CD4-positive, alpha-beta T cell (primary cell): ENCODE data around the gene RNF144A. TPM values are rescaled to one million over a fixed set of nuclear protein-coding genes. Genes with fewer than 3 reads are reported as not detected.

Experiments used
- ATAC-seq: fragments of 200-7000 bp; cut with Tn5 transposase; one replicate; pipeline ENCODE4 v1.10.0; 2022; ENCODE audit warnings: mild to moderate bottlenecking; ENCODE audit not compliant: poor library complexity
- CTCF ChIA-PET: fragments of 350-600 bp; sonication (Branson Sonifier 250); formaldehyde crosslinking; loops from one replicate; lab custom pipeline; 2021; ENCODE audit warnings: antibody characterized with exemption, inconsistent platforms; lab: Charles Lee
- POLR2A ChIA-PET: fragments of 350-600 bp; sonication (Branson Sonifier 250); formaldehyde crosslinking; loops from one replicate; lab custom pipeline; 2021; ENCODE audit warnings: antibody characterized with exemption, inconsistent platforms; lab: Charles Lee
- DNase-seq, 14 experiments: peaks; one replicate each; pipeline ENCODE4 v3.0.0-alpha.2; 2013 to 2020; ENCODE audit warnings: mixed read lengths in 2 of 14
- H3K27ac ChIP-seq, 2 donors: one replicate each; pipeline versions ENCODE4 v1.5.1 to v1.7.0; 2013; ENCODE audit warnings: low read length in 2 of 2, low read depth in 1 of 2, mild to moderate bottlenecking in 1 of 2
- H3K27me3 ChIP-seq, 2 experiments: 1 replicate in 1 of 2; 2 replicates in 1 of 2; pipeline versions ENCODE4 v1.6.1 to v1.7.0; 2013; ENCODE audit warnings: low read length in 2 of 2, control low read depth in 1 of 2, mild to moderate bottlenecking in 1 of 2, moderate library complexity in 1 of 2; ENCODE audit not compliant: insufficient read depth in 2 of 2, control insufficient read depth in 1 of 2
- H3K36me3 ChIP-seq: one replicate; pipeline ENCODE4 v1.6.1; 2013; ENCODE audit warnings: low read length, control low read depth; ENCODE audit not compliant: insufficient read depth
- H3K4me1 ChIP-seq: one replicate; pipeline ENCODE4 v1.6.1; 2013; ENCODE audit warnings: low read length, control low read depth; ENCODE audit not compliant: insufficient read depth
- H3K4me3 ChIP-seq: one replicate; pipeline ENCODE4 v1.5.1; 2013; ENCODE audit warnings: mild to moderate bottlenecking, low read length, moderate library complexity
- H3K9me3 ChIP-seq, 2 experiments: 1 replicate in 1 of 2; 2 replicates in 1 of 2; pipeline versions ENCODE4 v1.6.1 to v1.7.0; 2013; ENCODE audit warnings: low read length in 2 of 2, mild to moderate bottlenecking in 2 of 2, control low read depth in 1 of 2, moderate library complexity in 1 of 2; ENCODE audit not compliant: control insufficient read depth in 1 of 2, insufficient read depth in 1 of 2
- H3K27ac Mint-ChIP-seq: one replicate; pipeline ENCODE4 v1.8.0; 2020; ENCODE audit warnings: mixed read lengths
- H3K27me3 Mint-ChIP-seq: one replicate; pipeline ENCODE4 v1.8.0; 2021; ENCODE audit warnings: mixed read lengths
- H3K36me3 Mint-ChIP-seq: one replicate; pipeline ENCODE4 v1.8.0; 2021; ENCODE audit warnings: low read depth, mixed read lengths
- H3K4me1 Mint-ChIP-seq: one replicate; pipeline ENCODE4 v1.8.0; 2021; ENCODE audit warnings: low read depth, mixed read lengths
- H3K4me3 Mint-ChIP-seq: one replicate; pipeline ENCODE4 v1.8.0; 2020; ENCODE audit warnings: mild to moderate bottlenecking, mixed read lengths
- H3K9me3 Mint-ChIP-seq: one replicate; pipeline ENCODE4 v1.8.0; 2020; ENCODE audit warnings: mixed read lengths
- CTCF ChIP-seq: fragments of 200-600 bp; IDR thresholded peaks from one replicate; pipeline ENCODE4 v1.8.0; 2022; ENCODE audit warnings: antibody characterized with exemption, mild to moderate bottlenecking
- intact Hi-C, 2 experiments: fragments of 100-400 bp; cut with DNase I in 1 of 2; cut with micrococcal nuclease in 1 of 2; formaldehyde crosslinking; loops; one replicate each; pipeline versions ENCODE4 v1.15.1 to v1.9.0; 2023 to 2025; cut with DNase I, micrococcal nuclease
- total RNA-seq, 174 experiments: library from RNA in 2 of 174; stranded (reverse) in 2 of 174; gene quantifications; one replicate each; pipeline ENCODE4 v1.2.3 and lab custom pipeline; 2021 to 2026

The RNF144A gene
- total RNA-seq, 2 experiments from 2014 or later: 39.0 to 40.1 TPM

DNA sequence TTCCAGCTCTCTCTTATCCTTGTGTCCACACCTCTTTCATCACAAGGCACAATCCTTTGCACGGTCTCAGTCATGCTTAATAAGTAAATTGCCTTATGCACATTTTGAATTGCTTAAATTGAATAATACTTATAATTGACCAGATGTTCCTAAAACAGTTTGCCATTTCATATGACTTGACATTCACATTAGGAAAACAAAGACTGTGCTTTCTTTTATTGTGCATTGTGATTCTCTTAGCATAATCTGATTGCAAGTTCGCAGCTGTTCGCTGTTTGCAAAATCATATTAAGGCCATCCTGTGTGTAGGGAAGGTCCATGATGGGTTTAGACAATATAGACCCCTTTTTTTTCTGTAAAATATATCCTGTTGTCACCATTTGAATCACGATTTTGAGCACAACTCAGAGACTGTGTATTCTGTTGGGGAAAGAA is 75.6 kb downstream of the RNF144A start:
- ChIA-PET CTCF (no interaction called here), POLR2A (no interaction called here)
- Mint-ChIP-seq H3K27me3 (no peaks in the 10 kb centered on the region), H3K4me3 (no peak overlapping the region), H3K27ac (peak overlapping the region; percentile 25), H3K36me3 (peaks cover 84% of the 10 kb centered on the region), H3K9me3 (no peaks in the 10 kb centered on the region), H3K4me1 (peaks cover 29% of the 10 kb centered on the region)
- DNase-seq (no peak), ATAC-seq (no peak)
- intact Hi-C loops: no loop called here
- no peak for TF ChIP-seq CTCF
- Histone ChIP-seq H3K27ac (no peak overlapping the region), H3K4me1 (no peaks in the 10 kb centered on the region), H3K9me3 (no peaks in the 10 kb centered on the region), H3K27me3 (no peaks in the 10 kb centered on the region), H3K36me3 (peaks cover 21% of the 10 kb centered on the region), H3K4me3 (no peak overlapping the region)

DNA sequence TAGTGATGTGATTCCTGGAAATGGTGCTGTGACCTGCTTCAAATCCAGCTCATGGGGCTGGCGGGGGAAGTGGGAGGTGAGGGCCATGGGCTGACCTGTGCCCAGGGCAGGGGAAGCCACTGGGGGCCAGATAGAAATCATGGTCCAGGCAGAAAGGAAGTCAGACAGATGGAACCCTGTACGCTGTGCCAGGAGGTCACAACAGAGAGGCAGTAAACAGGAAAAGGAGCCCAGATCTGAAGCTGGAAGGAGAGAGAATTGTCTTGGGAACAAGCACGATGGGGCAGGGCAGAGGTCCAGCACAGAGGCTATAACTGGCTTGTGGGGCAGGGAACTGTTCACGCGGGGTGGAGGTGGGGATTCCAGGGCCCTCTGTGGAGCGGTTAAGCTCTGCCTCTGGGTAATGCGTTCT is 76.0 kb downstream of the RNF144A start:
- no peaks in the 10 kb centered on the region for H3K9me3 ChIP-seq
- Mint-ChIP-seq H3K36me3 (peaks cover 84% of the 10 kb centered on the region), H3K9me3 (no peaks in the 10 kb centered on the region), H3K27me3 (no peaks in the 10 kb centered on the region), H3K27ac (peak overlapping the region; percentile 25), H3K4me1 (peaks cover 30% of the 10 kb centered on the region), H3K4me3 (no peak overlapping the region)
- no peak overlapping the region for H3K4me3 ChIP-seq
- ATAC-seq (no peak), DNase-seq (no peak)
- H3K4me1 ChIP-seq: no peaks in the 10 kb centered on the region
- ChIA-PET POLR2A (no interaction called here), CTCF (no interaction called here)
- intact Hi-C loops: no loop called here
- H3K27ac ChIP-seq: no peak overlapping the region
- peaks cover 21% of the 10 kb centered on the region for H3K36me3 ChIP-seq
- no peak for TF ChIP-seq CTCF
- no peaks in the 10 kb centered on the region for H3K27me3 ChIP-seq

DNA sequence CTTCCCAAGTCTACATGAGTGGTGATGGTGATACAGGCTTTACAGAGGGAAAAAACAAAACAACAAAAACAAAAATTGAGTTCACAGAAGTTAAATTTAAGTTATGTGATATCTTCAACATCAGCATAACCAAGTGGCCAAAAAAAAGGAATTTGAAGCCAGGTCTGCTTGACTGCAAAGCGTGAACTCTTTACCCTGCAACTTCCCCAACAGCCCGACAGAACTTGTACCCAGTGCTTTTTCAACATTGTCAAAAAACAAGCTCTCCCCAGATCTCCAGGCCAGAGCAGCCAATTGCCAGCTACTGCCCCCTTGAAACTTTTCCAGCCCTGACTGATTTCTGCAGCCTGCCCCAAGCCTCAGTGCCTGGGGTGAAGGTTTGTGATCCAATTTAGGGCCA is 76.7 kb downstream of the RNF144A start:
- DNase-seq (no peak), ATAC-seq (no peak)
- Histone ChIP-seq H3K36me3 (peaks cover 21% of the 10 kb centered on the region), H3K27ac (no peak overlapping the region), H3K27me3 (no peaks in the 10 kb centered on the region), H3K4me1 (no peaks in the 10 kb centered on the region), H3K9me3 (no peaks in the 10 kb centered on the region), H3K4me3 (no peak overlapping the region)
- H3K36me3 Mint-ChIP-seq: peaks cover 84% of the 10 kb centered on the region
- H3K27me3 Mint-ChIP-seq: no peaks in the 10 kb centered on the region
- no peak overlapping the region for H3K27ac Mint-ChIP-seq
- ChIA-PET CTCF (interaction anchor here (1.6 kb wide), 1 partner anchor 20 kb away, joined by 4 read pairs; no protein-coding TSS in a partner anchor), POLR2A (no interaction called here)
- no peak for TF ChIP-seq CTCF
- H3K4me3 Mint-ChIP-seq: no peak overlapping the region
- peaks cover 36% of the 10 kb centered on the region for H3K4me1 Mint-ChIP-seq
- intact Hi-C loops: no loop called here
- H3K9me3 Mint-ChIP-seq: no peaks in the 10 kb centered on the region
